HG03378 (cell line): ENCODE results near the gene GPATCH11.

ENCODE experiments used
- ATAC-seq: cut with Tn5 transposase; IDR thresholded peaks from one replicate; pipeline ENCODE4 v1.9.1; 2021; ENCODE audit warnings: mild to moderate bottlenecking, moderate library complexity; ENCODE audit not compliant: unreplicated experiment

GPATCH11 gene

DNA sequence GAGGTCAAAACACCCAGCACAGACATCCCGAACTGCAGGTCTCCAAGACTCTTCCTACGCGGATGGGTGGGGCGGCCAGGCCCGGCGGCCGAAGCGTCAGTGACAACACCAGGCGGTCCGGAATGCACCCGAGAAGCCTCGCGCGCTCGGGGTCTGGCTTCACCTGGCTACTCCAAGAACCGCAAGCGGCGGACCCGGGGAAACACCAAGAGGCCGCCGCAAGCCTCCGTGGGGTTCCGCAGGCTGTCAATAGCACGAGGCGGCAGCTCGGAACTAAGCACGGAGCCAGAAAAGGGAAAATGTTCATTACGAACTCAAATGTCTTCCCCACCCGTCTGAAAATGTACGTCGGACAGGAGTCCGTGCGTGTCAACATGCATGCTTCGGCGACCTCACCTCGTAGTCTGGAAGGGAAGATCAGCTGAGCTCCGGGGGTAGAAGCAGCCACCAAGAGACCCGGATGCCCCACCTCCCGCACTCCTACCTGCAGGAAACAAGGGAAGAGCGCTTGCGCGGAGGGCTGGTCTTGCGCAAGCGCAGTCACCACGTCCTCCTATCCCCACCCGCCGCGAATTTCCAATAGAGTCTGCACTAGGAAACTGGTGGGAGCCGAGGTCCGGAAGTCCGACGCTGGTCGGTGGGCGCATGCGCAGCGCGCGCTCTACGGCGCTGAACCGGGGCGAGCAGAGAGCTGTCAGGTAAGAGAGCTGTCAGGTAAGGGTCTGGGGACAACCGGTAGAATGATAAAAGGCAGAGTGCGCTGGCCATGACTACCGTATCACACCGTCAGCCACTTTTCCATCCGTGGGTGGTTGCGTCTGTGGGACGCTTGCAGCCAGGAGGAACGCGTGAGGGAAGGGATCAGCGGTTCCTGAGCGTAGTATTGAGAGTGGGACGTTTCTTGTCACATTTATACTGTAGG, at the start of gene GPATCH11, which contains the start of gene HEATR5B:
Gene GPATCH11 (plus strand): TSS at position 646 of the 922 bp plus-strand sequence. CDS start 3,864 bp downstream, outside the sequence.
Gene HEATR5B (minus strand): TSS at position 500 of the 922 bp plus-strand sequence. CDS start 958 bp downstream, outside the sequence.
- peak; percentile 77 for ATAC-seq

DNA sequence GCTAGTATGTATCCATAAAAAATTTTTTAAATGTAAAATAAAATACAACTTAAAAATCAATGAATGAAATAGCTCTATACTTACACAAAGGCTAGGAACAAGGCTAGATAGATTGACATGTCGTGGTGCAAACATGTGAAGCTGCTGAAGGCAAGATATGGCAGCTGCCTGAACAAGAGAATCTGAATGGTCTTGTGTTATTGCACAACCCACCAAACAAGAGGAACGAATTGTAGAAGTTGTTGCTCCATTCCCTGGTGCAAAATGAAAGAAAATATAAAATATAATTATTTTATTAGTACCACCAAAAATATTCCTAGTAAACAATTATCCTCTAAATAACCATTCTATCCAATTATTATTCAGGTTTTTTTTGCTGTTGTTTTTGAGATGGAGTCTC, 46.5 kb upstream of the GPATCH11 start:
- ATAC-seq = no peak

DNA sequence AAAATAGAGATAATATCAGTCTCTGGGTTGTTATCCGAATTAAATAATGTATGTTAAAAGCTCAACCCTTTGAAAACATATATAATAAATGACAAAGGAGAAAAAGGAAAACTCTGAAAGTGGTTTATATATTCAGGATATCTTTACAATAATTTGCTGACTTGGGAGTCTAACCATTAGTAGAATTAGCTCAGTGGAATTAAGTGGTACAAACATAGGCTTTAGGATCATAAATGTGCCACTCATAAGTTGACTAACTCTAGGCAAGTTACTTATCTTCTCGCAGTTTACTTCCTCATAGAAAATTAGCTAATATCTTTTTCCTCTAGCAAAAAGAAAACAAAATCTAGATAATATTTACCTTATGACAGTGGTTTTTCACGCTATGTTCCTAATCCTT, 44.7 kb upstream of the GPATCH11 start:
- no peak for ATAC-seq

DNA sequence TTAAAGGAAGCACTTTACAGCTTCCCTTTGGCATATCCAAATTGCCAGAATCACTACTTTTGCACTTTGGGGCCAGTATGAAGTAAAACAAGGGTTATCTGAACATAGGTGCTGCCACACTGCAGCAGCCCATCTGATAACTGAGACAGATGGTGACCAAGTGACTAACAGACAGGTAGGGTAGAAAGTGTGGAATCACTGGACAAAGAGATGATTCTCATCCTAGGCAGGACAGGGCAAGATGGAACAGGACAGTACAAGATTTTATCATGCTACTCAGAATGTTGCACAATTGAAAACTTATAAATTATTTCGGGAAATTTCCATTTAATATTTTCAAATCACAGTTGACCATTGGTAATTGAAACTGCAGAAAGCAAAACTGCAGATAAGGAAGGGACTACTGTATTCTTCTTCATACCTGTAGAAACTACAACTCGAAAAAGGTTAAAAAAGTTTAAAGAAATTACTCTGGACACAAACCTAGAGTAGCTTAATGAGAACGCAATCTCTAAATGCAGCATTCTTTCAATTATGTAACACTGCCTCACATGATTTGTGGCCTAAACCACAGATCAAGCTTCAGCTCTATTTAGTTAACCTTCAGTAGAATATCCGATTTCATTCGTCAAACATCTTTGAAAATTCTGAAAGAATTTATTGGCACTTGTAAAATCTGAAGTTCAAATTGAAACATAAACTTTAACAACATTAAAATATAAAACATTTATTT, 31.6 kb upstream of the GPATCH11 start:
- ATAC-seq = no peak

DNA sequence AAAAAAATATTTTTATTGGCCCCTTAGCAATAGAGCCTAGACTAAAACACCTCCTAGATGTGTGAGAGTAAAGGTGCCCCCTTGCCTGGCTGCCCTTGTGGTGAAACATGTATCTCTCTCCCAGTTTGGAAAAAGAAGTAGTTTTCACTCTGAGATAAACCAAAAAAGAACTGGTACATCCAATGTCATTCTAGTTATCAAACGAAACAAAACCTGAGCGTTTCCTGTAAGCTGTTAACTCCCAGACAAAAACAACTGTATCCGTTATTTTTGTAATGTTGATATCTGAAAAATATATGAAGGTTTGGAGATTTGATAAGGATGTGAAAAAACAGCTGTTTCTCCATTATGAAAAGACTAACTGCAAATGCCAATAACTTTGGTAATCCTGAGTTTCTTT, 24.5 kb upstream of the GPATCH11 start:
- ATAC-seq = no peak

DNA sequence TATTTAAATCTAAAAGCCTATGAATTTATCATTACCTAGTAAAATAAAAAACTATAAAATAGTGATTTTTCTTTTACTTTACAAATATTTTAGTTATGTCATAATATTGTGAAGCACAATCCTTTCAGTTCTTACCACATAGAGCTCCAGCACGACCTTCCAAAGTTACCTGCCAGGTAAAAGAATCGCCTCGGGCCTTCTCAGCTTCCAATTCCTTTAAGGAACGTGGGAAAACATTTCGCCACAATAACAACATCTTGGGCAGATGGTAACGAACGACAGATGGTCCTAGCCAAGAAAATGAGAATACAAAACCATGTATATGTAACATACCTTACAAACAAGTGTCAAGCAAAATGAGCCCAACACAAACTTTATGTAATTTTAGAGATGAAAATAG, 23.9 kb upstream of the GPATCH11 start:
- no peak for ATAC-seq

DNA sequence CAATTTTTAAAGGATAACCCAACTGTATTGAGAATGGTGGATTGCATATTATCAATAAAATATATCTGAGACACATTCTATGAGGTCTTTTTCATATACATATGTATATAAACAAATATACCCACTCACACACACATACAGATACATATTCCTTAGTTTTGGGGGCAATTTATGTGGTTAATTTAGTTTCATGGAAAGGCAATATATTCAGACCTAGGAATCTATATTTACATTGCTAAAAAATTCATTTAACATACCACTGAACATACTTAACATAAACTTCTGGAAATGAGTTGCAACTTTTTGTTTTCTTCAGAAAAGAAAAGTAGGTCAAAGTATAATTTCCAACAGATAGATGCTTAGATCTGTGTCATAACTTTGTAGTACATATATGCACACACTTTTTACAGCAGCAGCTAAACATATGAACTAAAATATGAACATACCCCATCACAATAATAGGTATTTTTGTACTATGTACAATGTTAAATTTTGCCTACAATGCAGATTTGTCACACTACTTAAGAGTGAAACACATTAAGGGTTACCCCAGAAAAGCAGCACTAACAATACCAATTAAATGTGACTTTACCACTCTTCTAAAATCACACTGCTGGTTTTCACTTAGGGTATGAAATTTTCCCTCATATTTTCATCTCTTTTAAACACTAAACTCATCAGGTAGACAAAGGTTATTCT, 23.2 kb upstream of the GPATCH11 start:
- ATAC-seq = no peak

DNA sequence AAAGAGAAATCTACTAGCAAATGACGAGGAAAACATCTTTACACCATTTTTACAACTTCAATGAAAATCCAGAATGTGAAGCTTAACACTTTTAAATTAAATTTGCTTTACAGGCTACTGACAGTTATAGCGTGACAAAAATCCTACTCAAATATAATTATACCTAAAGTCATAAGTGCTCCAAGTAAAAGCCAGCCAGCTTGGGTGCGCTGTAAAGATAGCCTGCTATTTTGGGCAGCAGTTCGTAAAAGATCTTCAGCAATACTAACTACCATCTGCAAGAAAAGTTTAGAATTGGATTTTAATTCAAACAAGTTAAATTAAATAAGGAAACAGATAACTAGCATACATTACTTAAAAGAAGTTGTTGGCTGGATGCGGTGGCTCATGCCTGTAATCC, 22.5 kb upstream of the GPATCH11 start:
- no peak for ATAC-seq

DNA sequence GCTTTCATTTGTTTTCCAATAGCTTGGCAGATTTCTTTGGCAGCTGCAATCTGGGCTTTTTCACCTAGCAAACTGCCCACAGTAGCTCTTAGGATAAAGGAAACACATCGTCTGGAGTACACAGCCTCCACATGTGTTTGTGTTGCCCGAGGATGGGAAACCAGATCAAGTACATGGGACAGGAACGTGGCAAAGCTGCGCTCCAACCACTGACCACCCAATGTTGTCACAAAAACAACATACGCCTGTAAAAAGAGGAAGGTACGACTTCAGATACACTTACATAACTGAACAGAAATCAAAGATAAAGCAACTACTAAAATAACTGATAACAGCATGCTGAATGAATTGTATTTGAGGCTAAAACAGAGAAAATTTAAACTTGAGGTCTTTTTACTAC, 15.6 kb upstream of the GPATCH11 start:
- ATAC-seq = no peak

DNA sequence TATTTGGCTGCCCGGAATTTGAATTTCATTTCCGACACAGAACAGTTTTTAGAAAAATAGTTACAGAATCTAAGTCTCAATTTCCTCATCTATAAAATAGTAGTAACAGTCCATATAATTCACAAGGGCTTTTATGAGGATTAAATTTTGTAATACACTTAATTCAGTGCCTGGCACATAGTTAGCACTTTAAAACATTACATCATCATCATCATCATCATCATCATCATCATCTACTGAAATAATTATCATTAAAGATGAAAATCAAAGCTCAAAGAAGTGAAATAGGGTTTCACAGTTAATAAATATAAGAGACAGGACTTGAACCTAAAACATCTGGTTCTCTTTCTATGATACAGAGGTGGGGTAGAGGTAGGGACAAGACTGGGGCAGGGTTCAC, 13.4 kb upstream of the GPATCH11 start:
- ATAC-seq = no peak

DNA sequence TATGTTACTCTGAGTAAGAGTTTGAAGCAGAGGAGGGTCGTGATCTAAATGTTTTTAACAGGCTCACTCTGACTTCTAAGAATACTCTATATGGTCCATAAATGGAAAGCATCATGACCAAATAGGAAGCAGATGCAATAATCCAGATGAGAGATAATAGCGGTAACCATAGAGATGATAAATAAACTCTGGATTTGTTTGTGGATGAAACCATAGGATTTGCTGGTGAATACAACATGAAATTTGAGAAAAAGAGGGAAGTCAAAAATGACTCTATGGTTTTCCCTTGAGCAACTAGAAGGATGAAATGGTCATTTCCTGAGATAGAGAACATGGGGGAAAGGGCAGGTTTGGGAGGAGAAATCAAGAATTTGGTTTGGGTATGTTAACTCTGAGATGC, 4.1 kb upstream of the GPATCH11 start:
- ATAC-seq = no peak

DNA sequence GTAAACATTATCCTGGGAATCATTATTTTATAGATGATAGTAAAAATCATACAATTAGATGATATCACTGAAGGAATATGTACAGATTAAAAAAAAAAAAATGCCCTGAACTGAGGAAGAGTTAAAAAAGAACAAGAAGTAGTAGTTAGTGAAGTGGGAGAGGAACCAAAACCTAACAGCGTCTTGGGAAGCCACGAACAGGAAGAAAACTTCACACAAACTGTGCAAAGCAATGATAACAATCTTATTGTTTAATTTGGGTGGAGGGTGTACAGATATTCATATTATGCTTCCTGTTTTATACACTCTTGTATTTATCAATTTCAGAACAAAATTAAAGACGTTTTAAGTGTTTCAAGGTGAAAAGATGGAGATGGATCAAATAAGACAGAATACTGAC, 3.6 kb upstream of the GPATCH11 start:
- ATAC-seq = no peak

DNA sequence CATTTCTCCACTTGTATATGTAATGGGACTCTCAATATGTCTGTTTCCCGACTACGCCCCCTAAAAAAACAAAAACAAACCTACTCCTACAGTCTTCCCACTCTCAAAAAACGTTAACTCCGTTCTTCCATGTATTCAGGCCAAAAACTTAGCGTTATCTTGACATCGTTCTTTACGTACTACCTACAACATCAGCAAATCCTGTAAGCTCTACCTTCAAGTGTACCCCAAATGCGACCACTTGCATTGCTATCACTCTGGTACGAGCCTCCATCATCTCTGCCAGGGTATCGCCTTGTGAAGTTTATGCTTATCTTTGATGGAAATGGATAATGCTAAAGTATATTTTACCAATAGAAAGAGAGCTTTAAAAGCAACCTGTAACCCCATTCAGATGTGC, 479 bp downstream of the GPATCH11 start:
- peak; percentile 6 for ATAC-seq

DNA sequence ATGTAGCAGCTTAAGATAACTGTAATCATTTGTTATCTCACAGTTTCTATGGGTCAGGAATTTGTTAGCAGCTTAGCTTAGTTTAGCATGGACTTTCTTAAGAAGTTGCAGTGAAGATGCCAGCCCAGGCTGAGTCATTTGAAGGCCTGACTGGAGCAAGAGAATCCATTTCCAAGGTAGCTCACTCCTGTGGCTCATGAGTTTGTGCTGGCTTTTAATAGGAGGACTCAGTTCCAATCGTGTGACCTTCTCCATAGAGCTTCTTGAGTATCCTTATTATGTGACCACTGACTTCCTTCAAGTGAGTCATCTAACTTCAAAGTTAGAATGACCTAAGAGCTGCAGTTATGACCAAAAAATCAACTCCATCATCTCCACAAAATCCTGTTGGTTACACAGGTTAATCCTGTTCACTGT, 1.4 kb downstream of the GPATCH11 start:
- no peak for ATAC-seq

DNA sequence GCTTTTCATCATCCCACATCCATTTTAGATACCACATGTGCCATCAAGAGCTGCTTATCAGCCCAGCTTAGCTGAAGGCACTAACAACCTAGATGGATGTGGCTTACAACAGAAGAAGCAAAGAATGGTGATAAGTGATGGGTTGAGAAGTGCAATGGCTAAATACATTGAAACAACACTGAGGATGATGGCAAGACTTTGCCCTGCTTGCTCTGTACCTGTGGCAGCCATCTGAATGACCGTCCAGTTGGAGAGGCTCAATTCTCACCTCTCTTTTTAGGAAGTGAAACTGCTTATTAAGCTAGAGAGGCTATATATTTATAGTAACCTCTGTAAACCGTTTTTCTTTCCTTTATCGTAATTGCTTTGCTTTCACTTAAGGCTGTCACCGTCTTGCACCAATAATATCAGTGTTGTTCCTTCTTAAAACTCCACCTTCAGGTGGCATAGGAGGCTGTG, 5.7 kb downstream of the GPATCH11 start:
- ATAC-seq = peak; percentile 94

DNA sequence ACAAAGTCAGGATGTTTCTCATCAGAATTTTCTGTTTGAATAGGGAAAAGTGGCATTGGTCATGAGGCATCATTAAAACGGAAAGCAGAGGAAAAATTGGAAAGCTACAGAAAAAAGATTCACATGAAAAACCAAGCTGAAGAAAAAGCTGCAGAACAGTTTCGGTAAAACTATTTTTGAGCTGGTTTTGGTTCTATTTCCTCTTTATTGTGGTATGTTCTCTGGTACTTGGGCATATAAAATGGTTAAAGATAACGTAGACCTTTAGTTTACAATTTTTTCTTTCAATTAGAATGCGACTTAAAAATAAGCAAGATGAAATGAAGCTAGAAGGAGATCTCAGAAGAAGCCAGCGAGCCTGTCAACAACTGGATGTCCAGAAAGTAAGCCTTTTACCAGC, 7.6 kb downstream of the GPATCH11 start:
- peak; percentile 55 for ATAC-seq

DNA sequence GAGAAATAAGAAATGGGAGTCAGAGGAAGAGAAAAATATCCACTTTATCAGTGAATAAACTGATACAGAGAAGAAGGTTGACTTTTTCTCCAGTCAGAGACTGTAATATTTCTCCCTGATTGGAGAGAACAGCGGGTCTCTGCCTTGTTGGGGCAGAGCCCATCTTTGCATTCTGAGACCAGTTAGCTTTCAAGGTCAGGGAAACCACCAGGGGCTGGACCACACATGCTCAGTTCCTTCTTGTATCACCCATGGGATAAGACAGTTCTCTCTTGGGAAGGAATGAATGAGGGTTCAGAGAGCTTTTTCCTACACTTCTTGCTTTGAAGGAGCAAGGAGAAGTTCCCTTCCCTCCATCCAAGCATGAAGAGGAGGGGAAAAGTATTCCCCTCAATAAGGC, 12.2 kb downstream of the GPATCH11 start:
- ATAC-seq = no peak

DNA sequence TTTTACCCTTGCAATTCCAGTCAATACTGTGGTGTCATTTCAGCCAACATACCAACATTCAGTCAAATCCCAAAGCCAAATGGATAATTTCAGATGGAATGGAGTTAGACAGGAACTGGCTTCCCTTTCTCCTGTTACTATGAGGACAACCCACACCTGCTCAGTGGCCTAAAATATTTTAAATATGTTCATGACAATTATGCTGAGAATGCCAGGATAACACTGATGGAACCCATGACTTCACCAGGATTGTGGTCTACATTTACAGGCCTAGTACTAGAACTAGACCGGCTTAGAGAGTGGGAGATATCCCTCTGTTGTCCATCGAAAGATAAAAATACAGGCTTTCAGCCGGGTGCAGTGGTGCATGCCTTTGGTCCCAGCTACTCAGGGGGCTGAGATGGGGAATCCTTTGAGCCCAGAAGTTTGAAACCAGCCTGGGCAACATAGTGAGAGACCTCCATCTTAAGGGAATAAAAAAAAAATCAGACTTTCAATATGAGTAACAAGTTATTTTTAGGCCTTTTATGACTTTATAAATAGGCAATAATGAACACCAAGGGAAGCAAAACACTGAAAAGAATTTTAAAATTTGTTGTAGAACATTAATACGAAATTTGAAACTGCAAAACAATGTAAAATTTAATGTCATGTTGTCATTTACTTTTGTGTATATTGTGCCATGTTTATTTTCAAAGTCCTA, 14.2 kb downstream of the GPATCH11 start:
- ATAC-seq = no peak

DNA sequence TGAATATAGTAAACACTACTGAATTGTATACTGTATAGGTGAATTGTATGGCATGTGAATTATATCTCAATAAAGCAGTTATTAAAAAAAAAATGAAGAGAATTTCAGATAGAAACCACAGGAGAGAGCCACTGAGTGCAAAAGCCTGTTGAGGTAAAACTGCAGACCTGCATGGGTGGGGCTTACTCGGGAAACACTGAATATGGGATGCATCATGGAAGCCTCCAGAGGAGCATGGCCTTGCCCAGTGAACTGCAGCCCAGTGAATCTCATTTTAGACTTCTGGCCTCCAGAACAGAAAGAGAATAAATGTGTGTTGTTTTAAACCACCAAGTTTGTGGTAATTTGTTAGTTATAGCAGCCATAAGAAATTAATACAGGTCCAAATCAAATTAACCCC, 15.7 kb downstream of the GPATCH11 start:
- ATAC-seq = no peak

DNA sequence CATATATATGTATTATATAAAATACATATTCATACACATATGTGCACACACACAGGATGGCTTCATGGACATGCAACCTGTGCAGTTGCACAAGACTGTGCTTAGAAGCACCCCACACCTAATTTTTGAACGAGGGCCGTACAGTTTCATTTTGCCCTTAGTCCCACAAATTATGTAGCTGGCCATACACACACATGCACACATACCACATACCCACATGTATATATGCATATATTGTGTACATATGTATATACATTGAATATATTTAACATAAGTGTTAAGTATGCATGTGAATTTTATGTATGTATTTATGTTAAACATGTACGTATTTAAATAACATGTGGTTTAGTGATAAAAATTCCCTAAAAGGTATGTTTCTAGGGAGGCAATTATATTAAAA, 18.3 kb downstream of the GPATCH11 start:
- no peak for ATAC-seq

DNA sequence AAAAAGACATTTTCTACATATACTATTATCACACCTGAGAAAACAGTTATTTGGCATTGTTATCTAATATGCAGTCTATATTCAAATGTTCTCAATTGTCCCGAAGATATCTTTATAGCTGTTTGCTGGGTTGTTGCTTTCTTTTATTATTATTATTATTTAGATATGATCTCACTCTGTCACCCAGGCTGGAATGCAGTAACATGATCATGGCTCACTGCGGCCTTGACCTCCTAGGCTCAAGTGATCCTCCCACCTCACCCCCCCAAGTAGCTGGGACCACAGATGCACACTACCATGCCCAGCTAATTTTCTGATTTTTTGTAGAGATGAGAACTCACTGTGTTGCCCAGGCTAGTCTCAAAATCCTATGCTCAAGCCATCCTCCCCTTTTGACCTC, 19.9 kb downstream of the GPATCH11 start:
- no peak for ATAC-seq
